Stimulated activated CD8-positive, alpha-beta memory T cell treated with anti-CD3 and anti-CD28 coated beads, Interleukin-2, amount 100 ng/mL, for 1 hour (primary cell): Measurements from ENCODE around the gene SIK3.
A peak's percentile ranks its signal among the peaks of the same experiment; 100 is the strongest.

ENCODE experiments used
- DNase-seq, 2 donors: peaks; one replicate each; pipeline ENCODE4 v3.0.0-alpha.2; 2020; ENCODE audit warnings: low read depth in 2 of 2

The SIK3 gene

DNA sequence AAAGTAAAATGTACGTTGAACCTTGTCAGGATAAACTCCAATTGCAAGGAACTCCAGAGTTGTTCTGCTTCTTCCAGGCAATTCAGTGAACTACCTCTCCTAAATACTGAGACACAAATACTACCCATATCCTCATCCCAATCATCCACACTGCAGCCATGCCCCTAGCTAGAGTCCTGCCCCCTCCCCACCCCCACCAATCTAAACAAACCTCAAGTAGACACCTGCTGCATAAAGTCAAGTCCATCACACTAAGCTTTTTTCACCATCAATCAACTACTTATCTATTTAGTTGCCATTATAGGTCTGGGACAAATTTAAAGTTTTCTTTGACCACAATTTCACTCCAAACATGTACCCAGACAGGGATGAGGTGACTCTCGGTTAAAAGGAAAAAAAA, 167.6 kb downstream of the SIK3 start:
- DNase-seq, result no peak

DNA sequence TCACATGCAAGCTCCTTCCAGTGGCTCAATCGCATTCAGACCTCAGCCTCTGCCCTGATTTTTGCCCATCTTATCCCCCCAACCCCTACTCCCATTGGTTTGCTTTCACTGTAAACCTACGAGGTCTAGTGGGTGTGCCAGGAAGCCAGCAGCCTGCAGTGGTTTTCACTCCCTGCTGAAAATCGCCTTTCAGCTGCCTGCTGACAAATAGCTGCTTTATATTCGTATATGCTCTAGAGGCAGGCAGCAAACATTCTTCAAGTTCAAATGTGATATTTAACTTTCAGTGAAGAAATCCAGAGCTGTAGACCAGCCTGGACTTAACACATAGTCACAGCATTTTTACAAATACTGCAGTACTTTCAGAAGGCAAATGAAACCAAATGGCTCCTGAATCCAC, 168.1 kb downstream of the SIK3 start:
- DNase-seq, result peak; percentile 11 to 14

DNA sequence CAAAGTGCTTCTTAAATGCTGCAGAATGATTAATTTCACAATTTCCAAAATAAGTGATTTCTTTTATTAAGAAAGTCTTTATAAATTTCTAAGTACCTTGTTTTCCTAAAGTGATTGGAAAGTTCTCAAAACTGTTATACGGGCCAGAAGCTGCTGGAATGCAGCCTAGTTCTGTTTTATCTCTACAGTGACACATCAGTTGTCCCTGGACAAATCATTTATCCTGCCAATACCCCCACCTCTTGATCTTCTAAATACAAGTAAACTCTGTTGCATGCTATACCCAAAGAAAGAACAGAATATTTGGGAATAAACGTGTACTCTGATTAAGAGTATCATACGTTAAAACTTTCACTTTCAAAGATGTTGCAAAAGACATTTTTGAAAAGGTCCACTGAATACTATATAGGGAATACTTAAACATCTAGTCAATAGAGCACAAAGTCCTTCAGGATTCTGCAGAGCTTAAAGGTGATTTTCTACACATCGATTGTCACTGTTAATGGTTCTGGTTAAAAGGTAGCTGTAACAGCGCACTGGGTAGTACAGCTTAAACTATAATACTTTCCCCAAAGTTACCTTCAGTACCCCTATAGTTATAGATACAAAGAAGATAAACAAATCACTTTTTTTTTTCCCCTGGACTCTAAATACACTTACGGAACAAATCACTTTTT, 168.7 kb downstream of the SIK3 start:
- DNase-seq, result no peak

DNA sequence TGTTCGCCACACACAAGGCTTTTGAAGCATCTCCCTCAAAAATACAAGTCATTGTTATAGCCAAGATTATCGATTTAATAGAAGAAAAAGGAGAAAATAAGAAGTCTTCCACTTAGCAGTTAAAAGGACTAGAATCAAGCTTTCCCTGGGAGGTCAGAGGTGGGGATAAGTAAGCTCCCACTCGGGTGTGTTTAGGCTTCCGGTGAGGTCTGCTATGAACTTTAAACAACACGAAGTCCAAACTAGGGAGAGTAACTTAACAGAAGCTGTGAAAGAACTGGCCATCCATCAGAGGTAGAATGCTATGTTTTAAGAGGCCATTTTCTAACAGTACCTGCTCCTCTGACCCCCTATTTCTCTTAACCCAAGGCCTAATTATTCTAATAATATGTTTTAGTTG, 169.4 kb downstream of the SIK3 start:
- no peak for DNase-seq

DNA sequence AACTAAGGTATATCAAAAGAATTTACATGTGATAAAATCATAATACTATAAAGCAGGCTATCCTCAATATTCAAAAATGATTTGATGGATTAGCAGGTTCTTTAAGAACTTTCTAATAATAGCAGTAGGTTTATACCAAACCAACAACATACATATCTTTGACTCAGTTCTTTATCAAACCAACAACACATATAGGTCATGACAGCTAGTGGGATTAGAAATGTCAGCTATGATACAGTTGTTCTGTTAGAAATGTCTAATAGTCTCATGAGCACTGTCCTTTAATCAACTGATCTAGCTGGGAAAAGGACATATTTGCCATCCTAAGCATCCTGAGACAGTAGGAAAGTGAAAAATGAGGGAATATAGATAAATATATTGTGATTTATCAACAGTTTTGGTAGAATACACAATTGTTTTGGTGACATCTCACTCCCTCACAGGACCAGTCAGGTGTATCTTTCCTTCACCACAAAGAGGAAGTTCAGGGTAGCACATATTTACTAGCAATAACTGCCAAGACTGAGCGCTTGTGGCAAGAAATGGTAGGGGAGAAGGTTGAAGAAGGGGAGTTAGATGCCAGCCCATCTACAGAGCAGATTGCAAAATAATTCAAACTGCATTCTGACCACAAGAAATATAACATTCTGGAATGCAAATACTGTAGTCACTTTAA, 170.0 kb downstream of the SIK3 start:
- DNase-seq, result no peak

DNA sequence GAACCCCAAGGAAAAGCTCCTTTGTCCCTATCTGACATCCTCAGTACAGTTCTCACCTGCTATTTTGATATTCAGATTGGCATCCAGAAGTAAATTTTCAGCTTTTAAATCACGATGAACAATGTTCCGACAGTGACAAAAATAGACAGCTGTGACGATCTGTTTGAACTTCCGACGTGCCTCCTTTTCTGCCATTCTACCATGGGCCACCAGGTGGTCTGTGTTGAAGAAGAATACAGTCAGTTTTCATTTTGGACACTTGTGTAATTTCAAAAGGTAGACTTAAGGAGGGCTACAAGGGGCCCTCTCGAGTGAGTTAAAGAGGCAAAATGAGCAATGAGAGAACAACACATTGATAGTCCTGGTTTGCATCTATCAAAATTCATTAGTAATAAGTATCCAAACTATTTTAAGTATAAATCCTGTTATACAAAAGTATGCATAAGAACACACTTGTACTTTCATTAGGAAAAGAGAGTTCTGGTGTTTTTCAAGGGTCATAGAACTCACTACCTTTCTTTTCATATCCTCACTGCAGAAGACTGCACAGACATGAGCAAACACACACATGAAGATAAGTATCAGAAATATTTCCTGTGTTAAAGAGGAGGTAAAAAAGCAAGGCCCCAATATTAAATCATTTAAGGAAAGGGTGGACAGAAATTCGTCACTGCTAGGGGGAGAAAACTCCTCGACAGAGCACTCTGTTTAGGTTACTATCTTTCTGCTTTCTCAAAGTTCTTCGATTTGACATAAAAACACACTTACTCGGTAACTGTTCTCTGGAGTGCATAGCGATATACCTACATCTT, 170.9 kb downstream of the SIK3 start:
- DNase-seq, result no peak

DNA sequence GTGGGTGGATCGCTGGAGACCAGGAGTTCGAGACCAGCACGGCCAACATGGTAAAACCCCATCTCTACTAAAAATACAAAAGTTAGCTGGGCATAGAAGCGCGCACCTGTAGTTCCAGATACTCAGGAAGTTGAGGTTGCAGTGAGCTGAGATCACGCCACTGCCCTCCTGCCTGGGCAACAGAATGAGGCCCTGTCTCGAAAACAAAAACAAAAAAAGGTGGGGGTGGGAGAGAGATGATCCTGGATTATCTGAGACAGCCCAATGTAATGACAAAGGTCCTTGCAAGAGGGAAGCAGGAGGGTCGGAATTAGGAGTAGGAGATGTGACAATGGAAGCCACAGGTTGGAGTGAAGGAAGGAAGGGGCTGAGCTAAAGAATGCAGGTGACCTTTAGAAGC, 173.2 kb downstream of the SIK3 start:
- DNase-seq, result no peak

DNA sequence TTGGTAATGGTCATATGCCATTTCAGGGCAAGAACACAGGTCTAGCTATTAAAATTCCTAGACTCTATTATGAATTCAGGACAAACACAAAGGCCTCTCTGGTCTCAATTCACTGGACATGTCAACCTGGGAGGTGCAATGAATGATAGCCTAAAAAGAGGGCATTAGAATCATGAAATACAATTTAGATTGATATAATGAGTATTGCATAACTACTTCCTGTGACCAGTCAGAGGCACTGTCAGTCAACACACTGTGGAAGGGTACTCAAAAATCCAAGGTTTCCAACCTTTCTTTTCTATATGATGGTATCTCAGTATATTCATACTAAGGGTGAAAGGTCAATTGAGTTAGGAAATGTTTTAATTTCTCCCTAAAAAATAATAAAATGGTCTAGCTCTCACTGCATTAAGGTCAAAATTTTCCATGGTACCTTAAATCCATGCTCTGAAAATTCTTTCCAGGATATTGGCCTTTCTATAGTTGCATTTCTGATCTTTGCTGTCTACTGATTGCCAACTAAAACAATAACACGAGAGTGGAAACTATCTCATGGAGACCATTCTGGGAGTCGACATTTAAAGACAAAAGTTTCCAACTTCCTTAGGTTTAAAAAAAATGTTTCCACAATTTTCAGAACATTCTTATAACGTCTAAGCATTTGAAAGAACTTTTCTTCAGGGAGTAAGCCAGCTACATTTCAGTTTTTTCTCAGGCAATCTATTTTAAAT, 179.1 kb downstream of the SIK3 start:
- DNase-seq, result no peak

DNA sequence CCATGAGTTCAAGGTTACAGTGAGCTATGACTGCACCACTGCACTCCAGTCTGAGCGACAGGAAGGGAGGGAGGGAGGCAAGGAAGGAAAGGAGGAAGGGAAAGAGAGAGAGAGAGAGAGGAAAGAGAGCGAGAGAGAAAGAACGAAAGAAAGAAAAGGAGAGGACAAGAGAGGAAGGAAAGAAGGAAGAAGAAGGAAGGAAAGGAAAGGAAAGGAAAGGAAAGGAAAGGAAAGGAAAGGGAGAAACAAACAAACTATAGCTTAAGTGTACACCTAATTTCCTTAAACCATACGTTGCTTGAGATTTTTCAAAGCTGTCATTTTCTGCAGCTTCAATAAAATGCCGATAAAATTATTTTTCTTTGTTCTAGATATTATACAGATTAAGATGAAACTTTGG, 180.6 kb downstream of the SIK3 start:
- no peak for DNase-seq

DNA sequence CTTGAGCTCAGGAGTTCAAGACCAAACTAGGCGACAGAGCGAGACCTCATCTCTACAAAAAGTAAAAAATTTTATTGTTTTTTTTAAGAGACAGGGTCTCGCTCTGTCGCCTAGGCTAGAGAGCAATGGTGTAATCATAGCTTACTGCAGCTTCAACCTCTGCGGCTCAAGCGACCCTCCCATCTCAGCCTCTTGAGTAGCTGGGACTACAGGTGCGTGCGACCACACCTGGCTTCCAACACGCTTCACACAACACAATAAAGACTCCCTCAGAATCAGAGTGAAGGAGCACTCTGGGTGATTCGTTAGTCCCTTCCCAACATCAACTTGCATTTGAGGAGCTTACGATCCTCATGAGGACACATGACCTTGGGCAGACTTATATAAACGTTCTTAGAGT, 181.3 kb downstream of the SIK3 start:
- no peak for DNase-seq

DNA sequence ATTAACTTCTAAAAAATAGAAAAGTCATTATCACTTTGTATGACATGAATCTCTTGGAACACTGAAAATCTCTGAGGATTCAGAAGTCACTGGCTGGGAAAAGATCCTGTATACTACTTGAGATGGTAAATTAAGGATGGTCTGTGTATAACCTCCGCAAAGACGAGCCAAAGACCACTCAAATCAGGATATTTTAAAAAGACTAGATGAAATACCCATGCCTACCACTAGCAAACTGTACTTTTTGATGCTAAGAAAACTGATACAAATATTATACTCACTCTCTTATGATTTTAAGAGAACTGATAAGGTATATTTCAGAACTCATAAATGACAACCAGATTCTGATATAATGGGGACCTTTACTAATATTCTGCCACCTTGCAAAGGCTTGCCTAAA, 182.2 kb downstream of the SIK3 start:
- DNase-seq, result no peak

DNA sequence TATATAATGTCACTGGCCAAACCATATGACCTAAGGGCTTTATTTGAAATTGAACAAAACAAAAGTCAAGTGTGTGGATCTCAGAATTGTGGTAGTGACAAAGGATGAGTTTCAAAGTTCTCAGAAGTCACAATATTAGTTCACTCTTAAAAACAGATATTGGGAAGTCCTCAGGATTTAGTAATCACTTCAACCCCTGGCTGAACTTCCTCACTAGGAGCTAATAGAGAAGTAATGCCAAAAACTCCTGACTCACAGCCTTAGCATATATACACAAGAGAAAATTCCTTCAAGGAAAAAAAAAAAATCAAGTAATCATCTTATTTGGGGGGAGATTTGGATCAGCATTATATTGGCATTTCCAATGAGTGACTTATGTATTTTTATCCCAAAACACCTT, 185.2 kb downstream of the SIK3 start:
- DNase-seq, result no peak

DNA sequence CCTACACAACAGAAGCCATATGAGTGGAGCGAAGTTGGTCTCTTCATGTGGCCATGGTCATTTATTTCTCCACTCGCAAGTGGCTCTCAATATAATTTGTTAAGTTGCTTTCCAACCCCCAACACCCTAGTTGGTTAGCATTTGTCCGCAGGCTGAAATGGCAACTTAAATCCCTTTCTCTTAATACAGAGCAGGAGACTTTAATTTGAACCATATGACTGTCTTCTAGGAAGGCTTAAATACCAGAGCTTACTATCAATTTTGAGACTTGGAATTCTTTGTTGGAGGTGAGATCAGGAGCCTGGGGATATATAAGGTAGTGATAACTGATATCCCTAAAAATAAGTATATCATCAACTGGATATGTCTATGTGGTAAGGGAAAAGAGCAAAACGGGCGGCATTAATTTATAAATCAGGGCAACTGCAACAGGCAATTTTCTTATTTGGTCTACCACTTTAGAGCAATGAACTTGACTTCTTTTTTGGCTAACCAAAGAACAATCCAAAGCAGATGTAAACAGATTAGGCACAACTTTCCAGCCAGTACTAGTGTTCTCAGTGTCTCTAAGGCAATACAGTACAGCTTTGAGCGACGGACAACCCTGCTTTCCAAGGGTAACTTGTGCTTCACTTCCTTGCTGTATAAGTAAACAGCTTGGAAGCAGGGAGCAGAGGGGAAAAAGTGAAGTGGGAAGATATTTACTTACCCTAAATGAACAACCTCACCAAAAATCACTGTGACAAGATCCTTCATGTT, 186.1 kb downstream of the SIK3 start:
- DNase-seq, result no peak

DNA sequence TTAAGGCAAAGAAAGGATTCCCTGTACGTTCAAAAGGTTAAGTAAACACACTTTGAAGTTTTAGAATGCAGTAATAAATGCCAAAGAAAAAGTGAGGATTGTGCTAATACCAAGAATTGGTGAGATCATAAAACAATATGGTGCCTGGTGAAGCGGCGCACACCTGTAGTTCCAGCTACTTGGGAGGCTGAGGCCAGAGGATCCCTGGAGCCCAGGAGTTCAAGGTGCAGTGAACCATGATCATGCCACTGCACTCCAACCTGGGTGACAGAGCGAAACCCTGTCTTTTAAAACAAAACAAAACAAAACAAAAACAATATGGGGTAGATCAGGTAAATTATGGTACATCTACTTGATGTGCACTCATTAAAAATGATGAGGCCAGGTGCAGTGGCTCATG, 187.4 kb downstream of the SIK3 start:
- no peak for DNase-seq

DNA sequence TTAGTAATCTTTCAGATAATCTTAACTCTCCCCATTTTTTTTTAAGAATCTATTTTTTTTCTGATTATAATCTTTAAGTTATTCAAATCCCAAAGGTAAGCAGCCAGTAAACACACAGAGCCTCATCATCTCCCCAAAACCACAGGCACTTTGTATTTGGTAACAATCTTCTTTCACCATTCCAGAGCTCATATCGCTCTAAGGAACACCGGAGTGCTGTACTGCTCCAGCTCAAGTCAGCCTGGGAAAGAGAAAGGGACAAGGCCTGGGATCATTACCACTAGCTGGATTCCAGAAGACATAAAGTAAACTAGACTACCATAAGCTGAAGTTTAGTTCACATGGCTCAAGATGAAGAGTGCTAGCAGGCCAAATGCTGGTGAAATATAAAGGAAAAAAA, 187.8 kb downstream of the SIK3 start:
- DNase-seq, result no peak

DNA sequence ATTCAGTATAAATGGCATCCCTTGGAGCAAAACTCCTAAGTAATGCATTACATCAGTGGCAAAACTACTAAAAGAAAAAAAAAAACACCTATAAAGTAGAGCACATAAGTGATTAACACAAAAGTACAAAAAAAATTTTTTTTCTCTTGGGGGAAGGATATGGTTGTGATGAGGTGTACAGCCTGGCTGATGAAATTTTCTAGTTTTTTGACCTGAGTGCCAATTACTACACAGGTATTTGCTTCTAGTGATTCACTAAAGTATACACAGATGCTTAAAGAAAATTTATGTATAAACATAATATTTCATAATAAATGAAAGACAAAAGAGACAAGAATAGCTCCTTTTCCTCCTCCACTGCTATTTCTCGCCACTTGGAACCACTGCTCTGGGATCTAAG, 189.0 kb downstream of the SIK3 start:
- no peak for DNase-seq

DNA sequence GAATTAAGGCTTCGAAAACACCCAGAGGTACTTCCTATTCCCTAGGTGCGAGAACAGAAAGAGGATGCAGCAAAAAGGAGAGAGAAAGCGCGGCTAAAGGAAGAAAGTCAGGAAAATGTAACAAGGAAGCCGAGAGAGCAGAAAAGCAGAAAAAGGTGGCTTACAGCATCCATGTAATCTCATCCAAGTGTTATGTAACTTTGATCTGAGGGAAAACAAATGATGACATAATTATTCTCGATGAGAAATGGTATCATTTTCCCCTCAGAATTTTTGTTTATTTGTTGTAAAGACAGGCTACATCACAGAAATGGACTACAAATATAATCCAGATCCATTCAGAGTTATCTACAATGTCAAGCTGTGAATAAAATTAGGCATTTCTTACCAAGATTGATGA, 191.7 kb downstream of the SIK3 start:
- DNase-seq, result no peak

DNA sequence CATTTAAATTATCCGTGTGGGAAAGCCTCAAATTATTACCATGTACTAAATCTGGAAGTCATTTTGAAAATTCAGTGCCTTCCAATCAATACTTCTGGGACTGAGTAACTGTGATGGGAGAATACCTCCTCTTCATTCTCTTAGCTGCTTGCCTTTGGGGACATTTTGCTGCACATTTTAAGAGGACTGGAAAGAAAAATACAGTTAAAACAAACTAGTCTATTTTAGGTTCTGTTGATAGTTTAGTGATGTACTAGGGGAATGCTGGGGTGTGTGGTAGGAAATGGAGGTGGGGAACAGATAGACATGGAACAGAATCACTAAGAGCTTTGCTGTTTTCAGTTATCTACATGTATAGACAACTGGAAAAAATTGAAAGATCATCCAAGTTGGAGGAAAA, 195.1 kb downstream of the SIK3 start:
- DNase-seq, result no peak

DNA sequence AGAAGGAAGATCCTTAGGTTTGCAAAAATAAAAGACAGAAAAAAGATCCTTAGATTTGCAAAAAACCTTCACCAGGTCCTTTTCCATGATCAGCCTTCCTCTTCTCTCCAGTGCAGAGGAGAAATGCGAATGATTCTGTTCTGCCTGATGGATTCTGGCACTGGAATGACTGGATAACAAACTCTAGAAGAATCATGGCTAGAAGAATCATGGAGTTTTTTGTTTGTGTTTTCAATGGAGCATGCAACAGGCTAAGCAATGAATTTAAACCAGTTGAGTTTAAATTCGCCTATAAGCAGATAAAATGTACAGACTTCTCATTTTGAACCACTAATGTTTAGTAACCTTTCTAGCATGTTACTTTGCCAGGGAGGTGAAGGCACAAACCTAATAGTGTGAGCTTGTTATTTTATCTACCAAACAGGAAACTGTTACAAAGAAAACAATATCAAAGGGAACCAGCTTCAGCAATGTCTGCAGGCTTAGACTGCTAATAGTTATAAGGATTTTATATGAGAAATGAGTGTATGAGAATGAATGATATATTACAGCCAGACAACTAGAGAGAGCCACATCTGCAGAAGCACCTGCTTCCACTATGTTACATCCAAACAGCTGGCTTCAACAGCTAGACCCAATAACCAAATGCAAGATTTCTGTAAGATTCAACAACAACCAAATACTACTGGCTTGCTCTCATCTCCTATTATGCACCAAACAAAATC, 196.1 kb downstream of the SIK3 start:
- no peak for DNase-seq

DNA sequence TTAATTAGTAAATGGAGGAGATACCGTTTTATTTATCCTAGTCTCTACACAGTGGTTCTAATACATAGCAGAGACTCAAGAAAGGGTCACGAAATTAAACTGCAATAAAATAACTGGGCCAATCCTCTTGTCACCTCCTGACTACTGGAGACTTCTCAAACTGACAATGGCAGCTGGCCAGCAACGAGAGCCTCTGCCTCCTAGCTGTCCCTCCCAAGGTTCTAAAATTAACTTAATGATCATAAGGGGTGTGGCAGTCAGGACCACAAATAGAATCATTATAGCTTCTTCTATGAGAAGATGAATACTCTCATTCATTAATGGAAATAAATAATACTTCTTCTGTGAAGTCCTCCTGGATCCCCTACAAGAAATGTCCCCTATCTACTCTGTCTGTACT, 197.0 kb downstream of the SIK3 start:
- DNase-seq, result no peak

DNA sequence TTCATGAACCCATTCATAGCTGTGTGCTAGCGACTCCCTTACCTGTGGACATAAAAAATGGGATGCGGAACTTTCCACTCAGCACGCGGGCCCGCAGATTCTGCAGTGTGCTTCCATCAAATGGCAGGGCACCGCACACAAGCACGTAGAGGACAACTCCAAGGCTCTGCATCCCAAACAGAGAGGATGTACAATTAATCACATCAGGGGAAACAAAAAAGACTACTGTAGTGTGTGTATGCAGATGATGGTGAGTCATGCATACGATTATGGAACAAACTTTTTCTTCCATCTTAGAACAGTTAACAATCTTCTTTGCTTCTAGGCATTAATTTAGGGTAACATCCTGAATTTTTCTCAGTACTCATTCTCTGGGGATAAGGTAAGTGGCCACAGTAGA, 202.0 kb downstream of the SIK3 start:
- no peak for DNase-seq
